Measurements from ENCODE around the gene THUMPD3.

THUMPD3 gene

GRCh38 chr3:9352917-9353752 is 9.7 kb upstream of the THUMPD3 start:
- DNase-seq (ENCODE audit: low read depth in 2 of 2, low spot score in 1 of 2) = peak in 1 of 2 donors; percentile 23

GRCh38 chr3:9361691-9362388 is 1.0 kb upstream of the THUMPD3 start:
- DNase-seq (ENCODE audit: low read depth in 2 of 2, low spot score in 1 of 2) = no peak

GRCh38 chr3:9369508-9369907 is 6.7 kb downstream of the THUMPD3 start:
- DNase-seq (ENCODE audit: low read depth in 2 of 2, low spot score in 1 of 2) = no peak

- no peak for DNase-seq (ENCODE audit: low read depth in 2 of 2, low spot score in 1 of 2)
Observed at GRCh38 chr3:9373465-9373864, 10.6 kb downstream of the THUMPD3 start.

- DNase-seq (ENCODE audit: low read depth in 2 of 2, low spot score in 1 of 2) = no peak
Observed at GRCh38 chr3:9377981-9378380, 15.1 kb downstream of the THUMPD3 start.

GRCh38 chr3:9379327-9379726 is 16.5 kb downstream of the THUMPD3 start:
- DNase-seq (ENCODE audit: low read depth in 2 of 2, low spot score in 1 of 2) = no peak

GRCh38 chr3:9380014-9380413 is 17.2 kb downstream of the THUMPD3 start:
- no peak for DNase-seq (ENCODE audit: low read depth in 2 of 2, low spot score in 1 of 2)

- no peak for DNase-seq (ENCODE audit: low read depth in 2 of 2, low spot score in 1 of 2)
Observed at GRCh38 chr3:9384141-9384828, 21.4 kb downstream of the THUMPD3 start.

- DNase-seq (ENCODE audit: low read depth in 2 of 2, low spot score in 1 of 2) = no peak
Observed at GRCh38 chr3:9385187-9386077, 22.6 kb downstream of the THUMPD3 start.

GRCh38 chr3:9386078-9386459 is 23.2 kb downstream of the THUMPD3 start:
- DNase-seq (ENCODE audit: low read depth in 2 of 2, low spot score in 1 of 2) = no peak

- no peak for DNase-seq (ENCODE audit: low read depth in 2 of 2, low spot score in 1 of 2)
Observed at GRCh38 chr3:9386501-9387321, 23.9 kb downstream of the THUMPD3 start.

- DNase-seq (ENCODE audit: low read depth in 2 of 2, low spot score in 1 of 2) = no peak
Observed at GRCh38 chr3:9387322-9387655, 24.4 kb downstream of the THUMPD3 start.

- DNase-seq (ENCODE audit: low read depth in 2 of 2, low spot score in 1 of 2) = no peak
Observed at GRCh38 chr3:9388142-9388541, 25.3 kb downstream of the THUMPD3 start.

GRCh38 chr3:9388562-9389272 is 25.9 kb downstream of the THUMPD3 start:
- no peak for DNase-seq (ENCODE audit: low read depth in 2 of 2, low spot score in 1 of 2)

GRCh38 chr3:9390265-9390888 is 27.5 kb downstream of the THUMPD3 start:
- no peak for DNase-seq (ENCODE audit: low read depth in 2 of 2, low spot score in 1 of 2)

GRCh38 chr3:9392041-9392440 is 29.2 kb downstream of the THUMPD3 start:
- DNase-seq (ENCODE audit: low read depth in 2 of 2, low spot score in 1 of 2) = no peak

GRCh38 chr3:9395570-9396300 is 32.9 kb downstream of the THUMPD3 start:
- no peak for DNase-seq (ENCODE audit: low read depth in 2 of 2, low spot score in 1 of 2)

GRCh38 chr3:9396301-9396631 is 33.4 kb downstream of the THUMPD3 start:
- peak in 1 of 2 donors; percentile 55 for DNase-seq (ENCODE audit: low read depth in 2 of 2, low spot score in 1 of 2)

Data from stimulated activated CD8-positive, alpha-beta memory T cell treated with anti-CD3 and anti-CD28 coated beads, Interleukin-4, amount 100 ng/mL, for 1 hour (primary cell).